Neural cell (in vitro differentiated cells): ENCODE data around the gene CDC37. TPM values are rescaled to one million over a fixed set of nuclear protein-coding genes. Genes with fewer than 3 reads are reported as not detected.
"Not testable (repeated sequence)": the region's sequence is repeated elsewhere in the genome, so short reads cannot be mapped to it uniquely, and the experiment has no call there.

Experiments
- H2AFZ ChIP-seq: fragments of 200-600, 300-800 bp; sonication (generic), shearing (Covaris generic); 2 replicates; pipeline ENCODE4 v1.6.0; 2014; ENCODE audit warnings: low read depth, mild to moderate bottlenecking, antibody characterized with exemption, low read length, moderate library complexity
- H3F3A ChIP-seq: fragments of 200-600 bp; shearing (Covaris generic); 2 replicates; pipeline ENCODE4 v1.6.1; 2016; ENCODE audit warnings: mild to moderate bottlenecking, moderate library complexity, mixed read lengths, antibody characterized with exemption, low read length; ENCODE audit not compliant: insufficient read depth, poor library complexity, severe bottlenecking
- H3K27ac ChIP-seq: fragments of 200-600, 300-800 bp; sonication (generic), shearing (Covaris generic); 2 replicates; pipeline ENCODE4 v1.5.1; 2014; ENCODE audit warnings: mild to moderate bottlenecking, low read length, moderate library complexity
- H3K27me3 ChIP-seq: fragments of 300-800, 200-600 bp; sonication (generic), shearing (Covaris generic); 2 replicates; pipeline ENCODE4 v1.6.0; 2014; ENCODE audit warnings: mild to moderate bottlenecking, low read depth, low read length, moderate library complexity; ENCODE audit not compliant: insufficient read depth
- H3K36me3 ChIP-seq: fragments of 300-800, 200-600 bp; sonication (generic), shearing (Covaris generic); 2 replicates; pipeline ENCODE4 v1.5.1; 2014; ENCODE audit warnings: mild to moderate bottlenecking, antibody characterized with exemption, low read length, moderate library complexity; ENCODE audit not compliant: insufficient read depth
- H3K4me2 ChIP-seq: fragments of 300-800, 200-600 bp; sonication (generic), shearing (Covaris generic); 2 replicates; pipeline ENCODE4 v1.6.0; 2014; ENCODE audit warnings: mild to moderate bottlenecking, low read length
- H3K4me3 ChIP-seq: fragments of 300-800, 200-600 bp; sonication (generic), shearing (Covaris generic); 2 replicates; pipeline ENCODE4 v1.5.1; 2014; ENCODE audit warnings: mild to moderate bottlenecking, low read length, moderate library complexity
- H3K79me2 ChIP-seq: fragments of 200-600 bp; shearing (Covaris generic); replicated peaks from 2 replicates; pipeline ENCODE4 v1.6.0; 2014; ENCODE audit warnings: mild to moderate bottlenecking, low read length, moderate library complexity; ENCODE audit not compliant: insufficient read depth
- H3K9ac ChIP-seq: fragments of 300-800, 200-600 bp; sonication (generic), shearing (Covaris generic); 2 replicates; pipeline ENCODE4 v1.6.1; 2016; ENCODE audit warnings: mild to moderate bottlenecking, low read length, mixed read lengths
- H3K9me2 ChIP-seq: fragments of 200-600 bp; shearing (Covaris generic); 2 replicates; pipeline ENCODE4 v1.6.1; 2016; ENCODE audit warnings: mild to moderate bottlenecking, low read length, mixed read lengths; ENCODE audit not compliant: insufficient read depth
- H3K9me3 ChIP-seq: fragments of 200-600, 300-800 bp; sonication (generic), shearing (Covaris generic); 2 replicates; pipeline ENCODE4 v1.6.1; 2016; ENCODE audit warnings: mild to moderate bottlenecking, mixed run types, low read length, moderate library complexity, mixed read lengths
- H4K20me1 ChIP-seq: fragments of 200-600 bp; shearing (Covaris generic); 2 replicates; pipeline ENCODE4 v1.6.1; 2016; ENCODE audit warnings: mild to moderate bottlenecking, mixed run types; ENCODE audit not compliant: insufficient read depth
- CTCF ChIP-seq: fragments of 450-650 bp; IDR thresholded peaks from 2 replicates; pipeline ENCODE4 v1.5.1; 2014; ENCODE audit warnings: antibody characterized with exemption, mild to moderate bottlenecking, moderate library complexity; ENCODE audit not compliant: poor library complexity, severe bottlenecking
- EP300 ChIP-seq: fragments of 450-650 bp; conservative IDR thresholded peaks from 2 replicates; pipeline ENCODE4 v1.6.1; 2014; ENCODE audit warnings: antibody characterized with exemption, mild to moderate bottlenecking, moderate library complexity; ENCODE audit not compliant: poor library complexity, severe bottlenecking
- EZH2 ChIP-seq: fragments of 200-600, 300-800 bp; shearing (Covaris generic), sonication (generic); IDR thresholded peaks from 2 replicates; pipeline ENCODE4 v1.6.1; 2014; ENCODE audit warnings: antibody characterized with exemption, low read length, borderline replicate concordance, mild to moderate bottlenecking; ENCODE audit not compliant: insufficient read depth, poor library complexity, severe bottlenecking
- MXI1 ChIP-seq: fragments of 450-650 bp; conservative IDR thresholded peaks from 2 replicates; pipeline ENCODE4 v1.6.1; 2014; ENCODE audit warnings: antibody characterized with exemption, mild to moderate bottlenecking; ENCODE audit not compliant: poor library complexity, severe bottlenecking
- POLR2AphosphoS5 ChIP-seq: IDR thresholded peaks from 2 replicates; pipeline ENCODE4 v1.6.1; 2012
- RAD21 ChIP-seq: fragments of 450-650 bp; conservative IDR thresholded peaks from 2 replicates; pipeline ENCODE4 v1.6.1; 2014; ENCODE audit warnings: antibody characterized with exemption, mild to moderate bottlenecking, moderate library complexity
- REST ChIP-seq: IDR thresholded peaks from 2 replicates; pipeline ENCODE4 v1.6.1; 2012; ENCODE audit warnings: borderline replicate concordance
- SMC3 ChIP-seq: fragments of 450-650 bp; conservative IDR thresholded peaks from 2 replicates; pipeline ENCODE4 v1.6.1; 2014; ENCODE audit warnings: antibody characterized with exemption, mild to moderate bottlenecking, moderate library complexity; ENCODE audit not compliant: poor library complexity
- TAF1 ChIP-seq: IDR thresholded peaks from 2 replicates; pipeline ENCODE4 v1.6.1; 2012; ENCODE audit warnings: low read depth
- polyA plus RNA-seq: library from polyadenylated mRNA; depleted of rRNA; stranded (reverse); fragments of >200 nt; gene quantifications from 2 replicates; pipeline ENCODE4 v1.2.3, GENCODE V29; 2014

CDC37 gene
- polyA plus RNA-seq, 1 donor from 2014 or later, result 359 TPM

DNA sequence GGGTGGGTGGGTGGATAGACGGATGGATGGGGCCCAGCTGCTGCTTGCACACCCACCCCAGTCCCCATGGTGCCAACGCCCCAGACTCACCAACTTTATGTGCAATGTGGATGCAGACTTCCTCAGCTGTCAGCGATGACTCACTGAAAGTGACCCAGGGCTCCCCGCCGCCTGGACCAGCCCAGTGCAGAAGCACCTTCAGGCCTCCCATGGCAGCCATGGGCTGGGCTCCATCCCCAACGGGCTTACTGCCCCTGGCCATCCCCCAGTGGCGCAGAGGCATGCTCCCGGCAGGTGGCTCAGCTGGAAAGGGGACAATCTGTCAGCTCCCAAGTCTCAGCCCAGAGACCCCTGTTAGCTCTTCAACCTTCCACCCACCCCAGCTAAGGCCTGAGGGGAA is 25.2 kb downstream of the CDC37 start:
- H3K9me2 ChIP-seq, result no peaks in the 10 kb centered on the region
- H3K27ac ChIP-seq, result no peak overlapping the region
- no peak overlapping the region for H3K4me3 ChIP-seq
- no peak overlapping the region for H2AFZ ChIP-seq
- H3K79me2 ChIP-seq, result peaks cover 7% of the 10 kb centered on the region
- H4K20me1 ChIP-seq, result no peaks in the 10 kb centered on the region
- H3K9ac ChIP-seq, result no peak overlapping the region
- H3F3A ChIP-seq, result peaks cover 4% of the 10 kb centered on the region
- no peaks in the 10 kb centered on the region for H3K36me3 ChIP-seq
- no peaks in the 10 kb centered on the region for H3K27me3 ChIP-seq
- no peak overlapping the region for H3K4me2 ChIP-seq
- TF ChIP-seq SMC3, result no peak
- no peaks in the 10 kb centered on the region for H3K9me3 ChIP-seq

DNA sequence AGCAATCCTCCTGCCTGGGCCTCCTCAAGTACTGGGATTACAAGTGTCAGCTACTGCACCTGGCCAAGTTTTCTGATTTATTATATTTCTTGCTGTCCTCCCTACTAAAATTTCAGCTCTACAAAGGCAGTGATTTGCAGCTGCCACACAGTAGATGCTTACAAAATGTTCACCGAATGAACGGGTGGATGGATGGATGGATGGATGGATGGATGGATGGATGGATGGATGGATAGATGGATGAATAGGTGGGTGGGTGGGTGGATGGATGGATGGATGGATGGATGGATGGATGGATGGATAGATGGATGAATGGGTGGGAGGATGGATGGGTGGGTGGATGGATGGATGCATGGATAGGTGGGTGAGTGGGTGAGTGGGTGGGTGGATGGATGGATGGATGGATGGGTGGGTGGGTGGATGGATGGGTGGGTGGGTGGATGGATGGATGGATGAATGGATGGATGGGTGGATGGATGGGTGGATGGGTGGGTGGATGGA is 26.2 kb downstream of the CDC37 start:
- H3K79me2 ChIP-seq, H3K9ac ChIP-seq, H3K36me3 ChIP-seq, H3F3A ChIP-seq, H2AFZ ChIP-seq, H3K4me3 ChIP-seq, H4K20me1 ChIP-seq, H3K27ac ChIP-seq, H3K9me3 ChIP-seq, H3K9me2 ChIP-seq, H3K27me3 ChIP-seq, H3K4me2 ChIP-seq: not testable (repeated sequence)

DNA sequence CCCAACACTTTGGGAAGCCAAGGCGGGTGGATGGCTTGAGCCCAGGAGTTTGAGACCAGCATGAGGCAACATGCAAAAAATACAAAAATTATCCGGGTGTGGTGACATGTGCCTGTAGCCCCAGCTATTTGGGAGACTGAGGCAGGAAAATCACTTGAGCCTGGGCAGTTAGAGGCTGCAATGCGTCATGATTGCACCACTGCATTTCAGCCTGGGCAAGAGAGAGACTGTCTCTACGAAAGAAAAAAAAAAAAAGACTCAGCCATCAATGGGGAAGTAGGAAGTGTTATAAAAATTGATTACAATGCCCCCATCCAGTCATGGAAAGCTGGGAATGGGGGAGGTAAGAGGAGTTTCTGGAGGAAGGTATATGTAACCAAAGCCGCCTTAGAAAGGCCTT is 28.4 kb downstream of the CDC37 start:
- no peaks in the 10 kb centered on the region for H3K27me3 ChIP-seq
- H3K79me2 ChIP-seq, result peaks cover 5% of the 10 kb centered on the region
- H3F3A ChIP-seq, result no peaks in the 10 kb centered on the region
- no peaks in the 10 kb centered on the region for H3K9me2 ChIP-seq
- H3K4me2 ChIP-seq, result no peak overlapping the region
- TF ChIP-seq EZH2 (no peak), RAD21 (no peak), MXI1 (no peak), CTCF (no peak), REST (no peak), TAF1 (no peak), EP300 (no peak), SMC3 (no peak), POLR2AphosphoS5 (no peak)
- no peak overlapping the region for H3K9ac ChIP-seq
- H3K27ac ChIP-seq, result no peak overlapping the region
- no peaks in the 10 kb centered on the region for H4K20me1 ChIP-seq
- no peaks in the 10 kb centered on the region for H3K9me3 ChIP-seq
- H3K36me3 ChIP-seq, result no peaks in the 10 kb centered on the region
- no peak overlapping the region for H3K4me3 ChIP-seq
- H2AFZ ChIP-seq, result no peak overlapping the region
